HepG2 (cell line): ENCODE results near the gene HOXA11. TPM values are rescaled to one million over a fixed set of nuclear protein-coding genes. Genes with fewer than 3 reads are reported as not detected.

Source experiments
- ATAC-seq: fragments of 200-7000 bp; cut with Tn5 transposase; 3 replicates; pipeline ENCODE4 v1.9.1; 2020; ENCODE audit warnings: mild to moderate bottlenecking, moderate library complexity
- BruUV-seq: library from RNA; stranded (reverse); fragments of 400-500 nt; replicated peaks from 2 replicates; lab custom pipeline; 2021; lab: Mats Ljungman, UMichigan
- CTCF ChIA-PET: fragments of 300-600 bp; formaldehyde crosslinking; extraction: SDS; loops from one replicate; lab custom pipeline; 2021; ENCODE audit warnings: low total read pairs, inconsistent platforms, low intra/inter-chr PET ratio; lab: Yijun Ruan, JAX
- POLR2A ChIA-PET: fragments of 350-600 bp; sonication (Branson Sonifier 250); formaldehyde crosslinking; loops from one replicate; lab custom pipeline; 2020; ENCODE audit warnings: antibody characterized with exemption, inconsistent platforms; lab: Yijun Ruan, JAX
- DNase-seq: peaks from one replicate; pipeline ENCODE4 v3.0.0-alpha.2; 2015; ENCODE audit warnings: low spot score
- FAIRE-seq: peaks from 3 replicates; lab custom pipeline; 2011; peaks lifted over from hg19 to GRCh38; lab: Jason Lieb, UNC
- H2AFZ ChIP-seq: one replicate; pipeline ENCODE4 v1.6.1; 2011; ENCODE audit warnings: low read length, inconsistent platforms
- H3K27ac ChIP-seq: fragments of 300-600 bp; 3 replicates; pipeline ENCODE4 v1.8.0; 2011; ENCODE audit warnings: mixed run types, mild to moderate bottlenecking, mixed read lengths, low read length, inconsistent platforms; ENCODE audit not compliant: insufficient read depth; ENCODE audit errors: extremely low read length
- H3K27me3 ChIP-seq, 2 experiments: fragments of 200-600 bp in 1 of 2; 2 replicates in 1 of 2; 3 replicates in 1 of 2; pipeline versions ENCODE4 v1.6.0 to v1.8.0; 2011; ENCODE audit warnings: low read length in 2 of 2, mild to moderate bottlenecking in 2 of 2, moderate library complexity in 2 of 2, inconsistent platforms in 1 of 2; ENCODE audit not compliant: insufficient read depth in 2 of 2, control insufficient read depth in 1 of 2
- H3K36me3 ChIP-seq, 2 experiments: fragments of 200-600 bp in 1 of 2; replicated peaks in 1 of 2; 2 replicates in 1 of 2; 3 replicates in 1 of 2; pipeline versions ENCODE4 v1.5.1 to v1.8.0; 2011; ENCODE audit warnings: low read length in 2 of 2, inconsistent platforms in 1 of 2; ENCODE audit not compliant: insufficient read depth in 2 of 2, control insufficient read depth in 1 of 2
- H3K4me1 ChIP-seq: 2 replicates; pipeline ENCODE4 v1.5.1; 2012; ENCODE audit warnings: low read length, inconsistent platforms; ENCODE audit not compliant: insufficient read depth
- H3K4me2 ChIP-seq: 2 replicates; pipeline ENCODE4 v1.6.0; 2011; ENCODE audit warnings: low read depth, low read length, inconsistent platforms
- H3K4me3 ChIP-seq, 3 experiments: fragments of 200-600 bp in 1 of 3; sonication (generic), shearing (Covaris generic) in 1 of 3; replicated peaks in 1 of 3; 2 replicates each; pipeline ENCODE4 v1.5.1; 2011 to 2016; ENCODE audit warnings: low read length in 3 of 3, inconsistent platforms in 2 of 3, low read depth in 2 of 3, mild to moderate bottlenecking in 2 of 3, control low read depth in 1 of 3, mixed read lengths in 1 of 3; ENCODE audit not compliant: insufficient read depth in 1 of 3
- H3K79me2 ChIP-seq: one replicate; pipeline ENCODE4 v1.6.1; 2011; ENCODE audit warnings: low read length, inconsistent platforms; ENCODE audit not compliant: insufficient read depth
- H3K9ac ChIP-seq: 2 replicates; pipeline ENCODE4 v1.6.0; 2011; ENCODE audit warnings: mild to moderate bottlenecking, low read depth, low read length, inconsistent platforms; ENCODE audit not compliant: insufficient read depth
- H3K9me3 ChIP-seq: 2 replicates; pipeline ENCODE4 v1.5.1; 2012; ENCODE audit warnings: mild to moderate bottlenecking, low read length
- H4K20me1 ChIP-seq: 2 replicates; pipeline ENCODE4 v1.6.0; 2011; ENCODE audit warnings: inconsistent platforms, mild to moderate bottlenecking, low read length, moderate library complexity; ENCODE audit not compliant: insufficient read depth
- SP140L ChIP-seq: sonication (generic); formaldehyde crosslinking; IDR thresholded peaks from 2 replicates; pipeline ENCODE4 v1.4.0; 2020; ENCODE audit warnings: missing genetic modification reagents, borderline replicate concordance
- XBP1 ChIP-seq: sonication (generic); formaldehyde crosslinking; IDR thresholded peaks from 2 replicates; pipeline ENCODE4 v1.5.0; 2020; ENCODE audit warnings: missing genetic modification reagents
- ZNF331 ChIP-seq: sonication (generic); formaldehyde crosslinking; IDR thresholded peaks from 2 replicates; pipeline ENCODE4 v1.4.0; 2020; ENCODE audit warnings: missing genetic modification reagents
- ZNF44 ChIP-seq: sonication (generic); formaldehyde crosslinking; IDR thresholded peaks from 2 replicates; pipeline ENCODE4 v1.5.1; 2020; ENCODE audit warnings: mild to moderate bottlenecking, missing genetic modification reagents
- ZNF776 ChIP-seq: sonication (generic); formaldehyde crosslinking; IDR thresholded peaks from 2 replicates; pipeline ENCODE4 v1.4.0; 2020; ENCODE audit warnings: mild to moderate bottlenecking, missing genetic modification reagents
- WGBS: methylation state at CpG from one replicate; pipeline ENCODE4 v1.1.6; 2017; ENCODE audit warnings: low lambda C conversion rate; 5-methylcytosine and 5-hydroxymethylcytosine counted together
- in situ Hi-C: cut with HindIII; loops from 2 replicates; pipeline ENCODE4 v1.10.0; 2017; ENCODE audit warnings: low pct_unique_long_range_greater_than_20kb; ENCODE audit not compliant: extremely low pct_ligation_motif_present
- intact Hi-C: fragments of 100-400 bp; cut with micrococcal nuclease; formaldehyde crosslinking; loops from one replicate; pipeline ENCODE4 v1.10.0; 2022; ENCODE audit not compliant: unreplicated experiment
- polyA plus RNA-seq, 8 experiments: library from polyadenylated mRNA; depleted of rRNA in 3 of 8; stranded (reverse) in 7 of 8; unstranded in 1 of 8; fragments of >200 nt; fragmentation: Illumina TruSeq in 4 of 8; extraction: Trizol in 4 of 8; gene quantifications; 2 replicates each; pipeline versions ENCODE4 v1.2.1 to v1.2.3, GENCODE V29; 2011 to 2016; ENCODE audit warnings: low read depth in 4 of 8, missing spikeins in 1 of 8, mixed read lengths in 1 of 8; ENCODE audit not compliant: insufficient read depth in 1 of 8
- total RNA-seq, 5 experiments: library from RNA; depleted of rRNA; stranded (reverse); fragments of >200 nt; fragmentation: Illumina TruSeq; extraction: Trizol; gene quantifications; 2 replicates each; pipeline ENCODE4 v1.2.3, GENCODE V29; 2016; ENCODE audit warnings: low read depth in 1 of 5
- TF ChIP-seq, protein P1 (sequence below): sonication (generic); formaldehyde crosslinking; IDR thresholded peaks from 2 replicates; pipeline ENCODE4 v1.8.1; 2023; ENCODE audit warnings: mild to moderate bottlenecking, missing genetic modification reagents
- TF ChIP-seq, protein P2 (sequence below): sonication (generic); formaldehyde crosslinking; IDR thresholded peaks from 2 replicates; pipeline ENCODE4 v1.8.1; 2023; ENCODE audit warnings: mild to moderate bottlenecking, moderate library complexity, missing genetic modification reagents
- TF ChIP-seq, protein P3 (sequence below): sonication (generic); formaldehyde crosslinking; IDR thresholded peaks from 2 replicates; pipeline ENCODE4 v1.5.1; 2020; ENCODE audit warnings: missing genetic modification reagents, mild to moderate bottlenecking, borderline replicate concordance

HOXA11 gene
- total and polyA plus RNA-seq, 2 of the 13 experiments (the other 11 are each of a cell fraction or from before 2014, with no cell fraction given): not detected

DNA sequence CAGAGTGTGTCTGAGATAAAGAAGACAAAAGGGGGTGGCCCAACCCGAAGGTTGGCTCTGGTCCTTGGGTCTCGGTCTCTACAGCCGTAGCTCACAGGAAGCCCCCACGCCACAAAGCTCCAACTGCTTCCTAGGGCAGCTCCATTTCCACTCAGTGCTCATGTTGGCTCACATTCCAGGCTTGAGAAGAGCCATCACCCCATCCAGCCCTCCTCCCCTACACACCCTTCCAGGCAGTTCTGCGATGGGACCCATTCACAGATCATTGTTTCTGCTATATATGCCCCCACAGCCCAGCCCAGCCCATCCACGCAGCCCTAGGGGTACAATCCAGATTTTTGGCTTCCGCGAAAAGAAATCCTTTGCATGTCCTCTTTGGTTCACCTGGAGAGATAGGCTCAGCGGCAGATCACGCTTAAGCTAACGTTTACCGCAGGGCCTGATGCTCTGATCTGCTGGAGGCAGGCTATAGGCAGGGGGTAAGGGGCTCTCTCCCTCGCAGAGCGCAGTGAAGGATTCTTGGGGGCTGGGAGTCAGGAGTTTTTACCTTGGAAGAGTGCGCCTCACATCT lies 6.2 kb upstream of the HOXA11 start:
- H3K9me3 ChIP-seq: no peaks in the 10 kb centered on the region
- FAIRE-seq (no peak), ATAC-seq (no peak)
- H4K20me1 ChIP-seq: no peaks in the 10 kb centered on the region
- intact Hi-C loops: loop anchor here (10.0 kb wide), 1 partner anchor 414 kb away; no protein-coding TSS in a partner anchor
- H3K4me1 ChIP-seq: peaks cover 15% of the 10 kb centered on the region; the same call in 1 of the 2 replicates
- H3K27ac ChIP-seq: no peak overlapping the region
- H3K27me3 ChIP-seq: peaks cover 13 to 76% of the 10 kb centered on the region in 2 experiments
- no TSS peak for BruUV-seq
- ChIA-PET CTCF (no interaction called here), POLR2A (interaction anchor here (0.6 kb wide), 1 partner anchor 34 kb away, joined by 3 read pairs; no protein-coding TSS in a partner anchor)
- no peak overlapping the region for H2AFZ ChIP-seq
- in situ Hi-C loops: no loop called here
- H3K4me3 ChIP-seq: no peak overlapping the region
- no peaks in the 10 kb centered on the region for H3K79me2 ChIP-seq
- no peak overlapping the region for H3K4me2 ChIP-seq
- no peaks in the 10 kb centered on the region for H3K36me3 ChIP-seq
- no peak overlapping the region for H3K9ac ChIP-seq
- 73% methylated on average over 13 of the region's 15 CpGs for WGBS
- TF ChIP-seq XBP1 (CRISPR knock-in tag) (no peak), SP140L (no peak)
- TF ChIP-seq, all 625 proteins: peak for 0
- no peak for DNase-seq

DNA sequence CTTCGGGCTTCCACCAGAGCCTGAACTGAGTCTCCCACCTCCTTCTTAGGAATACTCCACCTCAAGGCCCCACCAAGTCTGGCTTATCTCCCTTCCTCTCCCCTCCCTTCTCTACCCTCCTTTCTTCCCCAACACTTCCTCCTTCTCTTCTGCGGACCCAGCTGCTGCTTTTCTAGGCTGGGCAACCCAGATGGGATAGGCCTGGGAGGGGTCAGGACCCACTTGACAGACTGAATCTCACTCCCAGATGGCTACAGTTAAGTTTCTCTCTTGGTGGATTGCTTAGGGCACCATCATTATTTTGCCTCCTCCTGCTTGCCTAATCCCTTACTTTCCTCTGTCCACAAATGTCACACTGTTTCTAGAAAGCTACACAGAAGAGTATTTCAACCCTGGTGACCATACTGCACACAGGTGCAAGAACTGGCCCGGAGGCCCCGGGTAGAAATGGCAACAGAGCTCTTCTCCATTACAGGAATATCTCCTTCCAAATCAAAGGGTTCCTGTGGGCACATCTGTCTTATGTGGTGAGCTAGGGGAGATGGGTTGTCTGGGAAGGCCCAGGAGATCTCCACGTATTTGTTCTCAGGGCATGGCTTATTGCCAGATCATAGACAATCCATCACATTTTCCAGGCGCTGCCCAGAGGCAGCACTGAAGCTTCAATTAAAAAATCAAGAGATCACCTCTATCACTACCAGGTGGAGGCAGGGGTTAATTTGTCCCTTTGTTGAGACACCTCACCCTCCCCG lies 5.1 kb upstream of the HOXA11 start:
- intact Hi-C loops: loop anchor here (10.0 kb wide), 1 partner anchor 415 kb away; no protein-coding TSS in a partner anchor
- 13% methylated on average over 7 of the region's 7 CpGs for WGBS
- no TSS peak for BruUV-seq
- no peaks in the 10 kb centered on the region for H4K20me1 ChIP-seq
- ChIA-PET CTCF (no interaction called here), POLR2A (no interaction called here)
- H3K9ac ChIP-seq: no peak overlapping the region
- H3K79me2 ChIP-seq: no peaks in the 10 kb centered on the region
- no peak for TF ChIP-seq ZNF44 (CRISPR knock-in tag)
- TF ChIP-seq, protein P1, sequence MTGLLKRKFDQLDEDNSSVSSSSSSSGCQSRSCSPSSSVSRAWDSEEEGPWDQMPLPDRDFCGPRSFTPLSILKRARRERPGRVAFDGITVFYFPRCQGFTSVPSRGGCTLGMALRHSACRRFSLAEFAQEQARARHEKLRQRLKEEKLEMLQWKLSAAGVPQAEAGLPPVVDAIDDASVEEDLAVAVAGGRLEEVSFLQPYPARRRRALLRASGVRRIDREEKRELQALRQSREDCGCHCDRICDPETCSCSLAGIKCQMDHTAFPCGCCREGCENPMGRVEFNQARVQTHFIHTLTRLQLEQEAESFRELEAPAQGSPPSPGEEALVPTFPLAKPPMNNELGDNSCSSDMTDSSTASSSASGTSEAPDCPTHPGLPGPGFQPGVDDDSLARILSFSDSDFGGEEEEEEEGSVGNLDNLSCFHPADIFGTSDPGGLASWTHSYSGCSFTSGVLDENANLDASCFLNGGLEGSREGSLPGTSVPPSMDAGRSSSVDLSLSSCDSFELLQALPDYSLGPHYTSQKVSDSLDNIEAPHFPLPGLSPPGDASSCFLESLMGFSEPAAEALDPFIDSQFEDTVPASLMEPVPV (CRISPR knock-in tag): no peak
- TF ChIP-seq ZNF331 (CRISPR knock-in tag): no peak
- TF ChIP-seq, protein P2, sequence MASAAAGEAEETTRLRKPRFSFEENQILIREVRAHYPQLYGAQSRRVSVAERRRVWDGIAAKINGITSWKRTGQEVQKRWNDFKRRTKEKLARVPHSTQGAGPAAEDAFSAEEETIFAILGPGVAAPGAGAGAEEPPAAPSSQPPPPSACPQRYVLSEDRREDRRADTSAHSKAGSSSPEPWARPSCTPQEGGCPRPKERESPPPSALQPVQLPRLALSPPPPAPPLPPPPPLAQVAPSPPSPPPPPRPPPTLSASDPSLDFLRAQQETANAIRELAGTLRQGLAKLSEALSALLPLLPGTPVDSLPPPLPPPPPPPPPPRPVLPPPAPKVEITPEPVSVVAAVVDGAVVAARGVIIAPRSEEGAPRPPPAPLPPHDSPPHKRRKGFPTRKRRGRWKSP (CRISPR knock-in tag): no peak
- TF ChIP-seq, protein P3, sequence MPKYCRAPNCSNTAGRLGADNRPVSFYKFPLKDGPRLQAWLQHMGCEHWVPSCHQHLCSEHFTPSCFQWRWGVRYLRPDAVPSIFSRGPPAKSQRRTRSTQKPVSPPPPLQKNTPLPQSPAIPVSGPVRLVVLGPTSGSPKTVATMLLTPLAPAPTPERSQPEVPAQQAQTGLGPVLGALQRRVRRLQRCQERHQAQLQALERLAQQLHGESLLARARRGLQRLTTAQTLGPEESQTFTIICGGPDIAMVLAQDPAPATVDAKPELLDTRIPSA (CRISPR knock-in tag): no peak
- no peak for TF ChIP-seq ZNF776
- DNase-seq (no peak), ATAC-seq (no peak), FAIRE-seq (no peak)
- H3K4me3 ChIP-seq: no peak overlapping the region
- H3K9me3 ChIP-seq: no peaks in the 10 kb centered on the region
- no peak overlapping the region for H3K27ac ChIP-seq
- H2AFZ ChIP-seq: no peak overlapping the region
- peaks cover 14% of the 10 kb centered on the region; the same call in 1 of the 2 replicates for H3K4me1 ChIP-seq
- no peaks in the 10 kb centered on the region for H3K36me3 ChIP-seq
- H3K4me2 ChIP-seq: no peak overlapping the region
- in situ Hi-C loops: no loop called here
- H3K27me3 ChIP-seq: peaks cover 21 to 87% of the 10 kb centered on the region in 2 experiments
